ENCODE data around the gene BAHCC1. TPM values are rescaled to one million over a fixed set of nuclear protein-coding genes. Genes with fewer than 3 reads are reported as not detected.

The BAHCC1 gene
- total and polyA plus RNA-seq, 10 of the 15 experiments (the other 5 are each of a cell fraction or from before 2014, with no cell fraction given): 0.03 to 0.14 (median 0.11) TPM; not detected in 6

DNA sequence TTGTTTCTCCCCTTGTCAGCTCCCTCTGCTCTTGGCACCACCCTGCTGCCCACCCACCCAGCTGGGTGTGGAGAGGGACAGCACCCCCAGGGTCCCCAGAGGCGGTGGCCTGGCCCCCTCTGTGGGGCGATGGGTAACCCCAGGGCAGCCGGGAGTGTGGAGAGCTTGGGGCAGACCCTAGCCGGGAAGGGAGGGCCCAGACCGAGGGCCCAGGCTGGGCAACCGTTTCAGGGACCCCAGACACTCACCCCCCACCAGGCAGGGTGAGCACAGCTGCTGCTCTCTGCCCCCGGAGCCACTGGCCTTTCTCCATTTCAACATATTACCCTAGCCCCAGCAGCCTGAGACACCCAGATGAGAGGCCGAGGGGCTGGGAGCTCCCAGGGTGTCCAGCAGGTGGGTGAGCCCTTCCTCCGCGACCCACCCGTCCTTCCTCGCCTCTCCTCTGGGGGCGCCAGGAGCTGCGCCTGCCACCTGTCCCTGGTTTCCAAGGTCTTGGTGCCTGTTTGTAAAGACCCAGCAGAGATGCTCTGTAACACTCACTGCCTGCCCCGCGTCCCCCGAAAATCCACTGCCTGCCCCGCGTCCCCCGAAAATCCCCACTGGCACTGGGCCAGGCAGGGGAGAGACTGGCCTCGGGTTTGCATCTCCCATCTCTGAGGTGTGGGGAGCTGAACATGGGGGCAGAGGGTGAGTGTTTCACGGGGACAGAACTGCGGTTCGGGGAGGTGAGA, 45.4 kb downstream of the BAHCC1 start:
- Histone ChIP-seq H3K27me3 (replicated peaks in 1 of 2; ENCODE audit: control insufficient read depth in 2 of 2, insufficient read depth in 2 of 2, low read length in 1 of 2) (no peaks in the 10 kb centered on the region; a peak in 1 of 4 replicates), H3K27ac (ENCODE audit: control insufficient read depth, insufficient read depth) (no peak overlapping the region), H4K20me1 (ENCODE audit: control insufficient read depth, insufficient read depth) (no peaks in the 10 kb centered on the region), H3K9me3 (replicated peaks; ENCODE audit: control insufficient read depth, insufficient read depth, low read length) (no peaks in the 10 kb centered on the region), H3K4me1 (ENCODE audit: control insufficient read depth, insufficient read depth, low read length) (no peaks in the 10 kb centered on the region), H3K4me2 (ENCODE audit: control insufficient read depth, insufficient read depth) (no peak overlapping the region), H3K9ac (ENCODE audit: control insufficient read depth, insufficient read depth, low read length) (no peak overlapping the region), H3K4me3 (no peak overlapping the region), H3K36me3 (ENCODE audit: control insufficient read depth in 2 of 2, insufficient read depth in 2 of 2, low read length in 1 of 2) (no peaks in the 10 kb centered on the region), H2AFZ (ENCODE audit: control insufficient read depth, low read depth, low read length) (no peak overlapping the region), H3K79me2 (ENCODE audit: control insufficient read depth, insufficient read depth, low read length) (no peaks in the 10 kb centered on the region)
- ChIA-PET SMC1A (ENCODE audit: uncharacterized antibody, unreplicated experiment) (no interaction called here), CTCF (interaction anchor here (1.2 to 1.3 kb wide), 2 partner anchors 39 to 149 kb away, joined by 4 to 5 read pairs; no protein-coding TSS in a partner anchor), RAD21 (ENCODE audit: unreplicated experiment) (no interaction called here), POLR2A (interaction anchor here (0.7 kb wide), 1 partner anchor 114 kb away, joined by 5 read pairs; no protein-coding TSS in a partner anchor)
- no peak for DNase-seq (ENCODE audit: low read depth, low spot score)
- peak; percentile 81 for ATAC-seq
- no peak for FAIRE-seq
- intact Hi-C loops (cut with micrococcal nuclease; ENCODE audit: unreplicated experiment): no loop called here
- TF ChIP-seq, protein P1, sequence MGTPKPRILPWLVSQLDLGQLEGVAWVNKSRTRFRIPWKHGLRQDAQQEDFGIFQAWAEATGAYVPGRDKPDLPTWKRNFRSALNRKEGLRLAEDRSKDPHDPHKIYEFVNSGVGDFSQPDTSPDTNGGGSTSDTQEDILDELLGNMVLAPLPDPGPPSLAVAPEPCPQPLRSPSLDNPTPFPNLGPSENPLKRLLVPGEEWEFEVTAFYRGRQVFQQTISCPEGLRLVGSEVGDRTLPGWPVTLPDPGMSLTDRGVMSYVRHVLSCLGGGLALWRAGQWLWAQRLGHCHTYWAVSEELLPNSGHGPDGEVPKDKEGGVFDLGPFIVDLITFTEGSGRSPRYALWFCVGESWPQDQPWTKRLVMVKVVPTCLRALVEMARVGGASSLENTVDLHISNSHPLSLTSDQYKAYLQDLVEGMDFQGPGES (IDR thresholded peaks at IDR 0.05): no peak
- TF ChIP-seq ATF3 (IDR thresholded peaks at IDR 0.05; ENCODE audit: borderline replicate concordance, extremely low read depth, low read depth, low read length) (no peak), CTCF (IDR thresholded peaks at IDR 0.05 in 2 of 3, conservative IDR thresholded peaks at IDR 0.05 in 1 of 3; ENCODE audit: control insufficient read depth in 2 of 3, extremely low read depth in 1 of 3, insufficient read depth in 1 of 3, low read depth in 3 of 3, low read length in 3 of 3) (peak; percentile 32 to 67 (median 54)), ZNF687 (IDR thresholded peaks at IDR 0.05) (no peak), RAD21 (IDR thresholded peaks at IDR 0.05; ENCODE audit: insufficient read depth, low read depth, low read length) (peak; percentile 39), SREBF2 (IDR thresholded peaks at IDR 0.05; ENCODE audit: low read length) (no peak), FOS (IDR thresholded peaks at IDR 0.05; ENCODE audit: borderline replicate concordance, extremely low read depth, insufficient read length) (no peak), DPF2 (IDR thresholded peaks at IDR 0.05) (no peak)
- in situ Hi-C loops (cut with MboI): no loop called here
- 28% methylated on average over 22 of the region's 24 CpGs for WGBS (ENCODE audit: insufficient coverage, insufficient replicate concordance, low lambda C conversion rate, missing lambda C conversion rate)
- BruUV-seq (replicated peaks): no TSS peak
